Hepatocyte (in vitro differentiated cells): ENCODE results near the gene PLXNB3.

Source experiments
- CTCF ChIP-seq: fragments of 200-600 bp; sonication (generic); IDR thresholded peaks from 2 replicates; pipeline ENCODE4 v1.5.1; 2016; ENCODE audit warnings: antibody characterized with exemption, mild to moderate bottlenecking; ENCODE audit not compliant: poor library complexity
- EZH2 ChIP-seq: fragments of 200-600 bp; sonication (generic); IDR thresholded peaks from 2 replicates; pipeline ENCODE4 v1.6.1; 2016; ENCODE audit warnings: antibody characterized with exemption, mild to moderate bottlenecking, borderline replicate concordance
- EZH2phosphoT487 ChIP-seq: fragments of 200-600 bp; sonication (generic); IDR thresholded peaks from one replicate; pipeline ENCODE4 v1.6.1; 2018; ENCODE audit warnings: antibody characterized with exemption, mild to moderate bottlenecking, low read depth, moderate library complexity; ENCODE audit not compliant: unreplicated experiment, severe bottlenecking

- TF ChIP-seq CTCF (no peak), EZH2 (no peak), EZH2phosphoT487 (no peak)
Measured at GRCh38 chrX:153724252-153725038, 39.6 kb upstream of the PLXNB3 start, which contains the start of the genes ABCD1 and BCAP31.
